HG03196 (cell line): ENCODE results near the gene MRPS34.

Experiments
- ATAC-seq: cut with Tn5 transposase; IDR thresholded peaks from one replicate; pipeline ENCODE4 v1.9.1; 2021; ENCODE audit not compliant: unreplicated experiment

Gene MRPS34

GRCh38 chr16:1731603-1732002 is 41.3 kb downstream of the MRPS34 start:
- no peak for ATAC-seq

DNA sequence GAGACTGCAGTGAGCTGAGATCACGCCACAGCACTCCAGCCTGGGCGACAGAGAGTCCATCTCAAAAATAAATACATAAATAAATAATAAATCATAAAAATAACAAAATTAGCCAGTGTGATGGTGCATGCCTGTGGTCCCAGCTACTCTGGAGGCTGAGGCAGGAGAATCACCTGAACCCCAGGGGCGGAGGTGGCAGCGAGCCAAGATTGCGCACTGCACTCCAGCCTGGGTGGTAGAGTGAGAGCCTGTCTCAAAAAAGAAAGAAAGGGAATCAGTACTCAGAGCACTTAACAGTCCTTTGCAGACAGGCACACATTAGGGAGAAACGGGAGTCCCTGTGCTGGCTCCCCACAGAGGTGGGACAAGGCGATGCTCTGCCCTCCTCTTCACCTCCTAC is 41.9 kb downstream of the MRPS34 start:
- no peak for ATAC-seq

DNA sequence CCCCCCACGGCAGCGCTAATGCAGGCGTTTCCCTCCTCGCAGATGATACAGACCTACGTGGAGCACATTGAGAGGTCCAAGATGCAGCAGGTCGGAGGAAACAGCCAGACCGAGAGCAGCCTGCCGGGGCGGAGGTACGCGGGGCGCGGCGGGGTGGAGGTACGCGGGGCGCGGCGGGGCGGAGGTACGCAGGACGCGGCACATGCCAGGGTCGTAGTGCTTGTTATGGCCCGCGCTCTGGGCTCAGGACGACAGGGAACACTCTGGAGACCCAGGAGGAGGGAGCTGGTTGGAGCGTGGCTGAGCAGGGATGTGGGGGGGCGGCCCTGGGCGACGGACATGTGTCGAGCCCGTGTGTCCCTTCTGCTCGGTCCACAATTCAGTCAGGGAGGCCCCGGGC is 43.5 kb downstream of the MRPS34 start:
- ATAC-seq = no peak

DNA sequence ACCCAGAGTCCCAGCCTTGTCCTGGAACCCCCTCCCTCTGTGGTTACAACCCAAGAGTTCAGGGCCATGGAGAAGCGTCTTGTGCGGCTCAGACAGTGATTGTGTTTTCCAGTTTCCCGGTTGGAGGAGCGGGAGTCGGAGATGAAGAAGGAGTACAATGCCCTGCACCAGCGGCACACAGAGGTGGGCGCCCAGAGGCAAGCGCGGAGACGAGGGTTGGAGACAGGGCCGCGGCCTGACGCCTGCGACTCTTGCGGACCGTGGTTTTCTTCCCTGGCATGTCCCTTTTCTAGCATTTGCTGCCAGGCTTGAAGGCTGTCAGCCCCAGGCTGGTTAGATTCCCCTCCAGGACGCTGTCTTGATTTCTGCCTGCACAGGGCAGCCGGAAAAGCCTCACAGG is 43.9 kb downstream of the MRPS34 start:
- no peak for ATAC-seq

DNA sequence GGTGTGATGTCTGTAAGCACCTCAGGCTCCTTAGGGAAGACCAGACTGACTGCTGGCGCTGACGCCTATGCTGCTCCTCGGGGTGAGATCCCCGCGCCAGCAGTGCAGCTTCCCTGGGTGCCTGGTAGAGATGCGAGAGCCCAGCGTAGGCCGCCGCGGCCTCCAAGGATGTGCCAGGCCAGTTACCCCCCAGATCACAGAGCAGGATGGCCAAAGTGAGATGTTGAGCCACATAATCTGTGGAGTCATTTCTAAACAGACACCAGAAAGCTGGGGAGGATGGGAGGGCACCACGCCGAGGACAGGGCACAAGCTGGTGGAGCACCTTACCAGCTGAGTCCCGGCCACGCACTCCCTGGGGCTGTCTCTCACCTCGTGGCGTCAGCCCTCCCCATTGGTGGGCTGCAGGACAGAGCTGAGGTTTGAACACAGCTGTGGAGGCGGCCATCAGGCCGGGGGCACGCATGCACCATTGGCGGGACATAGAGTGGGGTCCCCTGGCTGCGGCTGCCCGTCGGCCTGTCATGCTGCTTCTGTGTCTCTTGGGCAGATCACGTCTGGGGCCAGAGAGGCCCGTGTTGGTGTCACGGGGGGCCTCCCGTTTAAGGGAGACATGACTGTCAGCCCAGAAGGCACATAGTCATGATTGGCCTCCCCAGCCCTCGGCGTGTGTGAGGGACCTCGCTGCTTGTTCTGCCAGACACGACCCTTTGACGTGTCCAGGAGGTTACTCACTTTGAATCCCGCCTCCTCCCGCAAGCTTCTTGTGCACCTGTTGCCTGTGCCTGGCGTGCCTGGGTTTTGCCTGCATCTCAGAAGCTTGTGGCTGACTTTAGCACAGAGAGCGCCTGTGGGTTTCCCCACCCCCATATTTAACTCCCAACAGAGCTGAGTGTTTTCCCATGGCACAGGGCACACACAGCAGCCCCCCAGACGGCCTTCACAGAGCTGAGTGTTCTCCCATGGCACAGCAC is 45.0 kb downstream of the MRPS34 start:
- no peak for ATAC-seq

GRCh38 chr16:1726661-1727502 is 46.1 kb downstream of the MRPS34 start:
- ATAC-seq = no peak

DNA sequence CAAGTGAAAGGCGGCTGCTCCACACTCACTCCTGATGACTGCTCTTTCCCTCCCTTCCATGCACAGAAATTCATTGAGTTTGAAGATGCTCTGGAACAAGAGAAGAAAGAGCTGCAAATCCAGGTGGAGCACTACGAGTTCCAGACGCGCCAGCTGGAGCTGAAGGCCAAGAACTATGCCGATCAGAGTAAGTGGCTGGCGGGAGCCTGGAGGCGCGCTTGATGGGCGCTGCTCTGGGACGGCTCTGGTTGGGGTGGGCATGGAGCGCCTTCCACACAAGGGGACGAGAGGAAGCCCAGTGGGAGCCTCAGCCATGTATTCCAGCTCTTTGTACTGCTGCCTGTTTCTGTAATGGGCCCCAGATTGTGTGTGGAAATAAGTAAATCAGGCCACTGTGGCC is 48.4 kb downstream of the MRPS34 start:
- no peak for ATAC-seq

DNA sequence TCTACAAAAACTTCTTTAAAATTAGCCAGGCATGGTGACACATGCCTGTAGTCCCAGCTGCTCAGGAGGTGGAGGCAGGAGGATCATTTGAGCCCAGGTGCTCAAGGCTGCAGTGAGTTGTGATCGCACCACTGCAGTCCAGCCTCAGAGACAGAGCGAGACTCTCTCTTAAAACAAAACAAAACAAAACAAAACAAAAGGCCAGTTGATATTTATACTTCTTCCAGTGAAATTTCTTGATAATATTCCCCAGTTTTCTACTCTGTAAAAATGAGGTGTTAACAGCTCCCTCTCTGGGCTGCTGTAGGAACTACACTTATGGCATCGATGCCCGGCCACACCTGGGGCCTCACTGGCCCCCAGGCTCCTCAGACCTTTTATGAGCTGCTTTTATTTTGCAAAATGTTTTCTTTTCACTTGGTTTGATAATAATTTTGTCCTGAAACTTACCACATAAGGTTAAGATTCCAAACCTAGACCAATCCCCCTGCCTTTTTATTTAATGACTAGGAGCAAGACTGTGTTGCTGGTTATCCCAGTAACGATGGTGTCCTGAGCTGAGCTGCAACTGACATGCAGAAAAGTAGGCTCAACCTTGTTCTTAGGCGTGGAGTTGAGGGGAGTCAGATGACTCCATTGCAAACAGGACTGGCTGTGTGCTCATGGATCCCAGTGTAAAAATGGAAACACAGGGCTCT is 49.3 kb downstream of the MRPS34 start:
- no peak for ATAC-seq
